ENCODE measurements around the gene TMEM233. TPM values are rescaled to one million over a fixed set of nuclear protein-coding genes. Genes with fewer than 3 reads are reported as not detected.

Gene TMEM233
- total RNA-seq, 4 donors from 2014 or later, result 0.31 to 0.57 TPM; not detected in 2

DNA sequence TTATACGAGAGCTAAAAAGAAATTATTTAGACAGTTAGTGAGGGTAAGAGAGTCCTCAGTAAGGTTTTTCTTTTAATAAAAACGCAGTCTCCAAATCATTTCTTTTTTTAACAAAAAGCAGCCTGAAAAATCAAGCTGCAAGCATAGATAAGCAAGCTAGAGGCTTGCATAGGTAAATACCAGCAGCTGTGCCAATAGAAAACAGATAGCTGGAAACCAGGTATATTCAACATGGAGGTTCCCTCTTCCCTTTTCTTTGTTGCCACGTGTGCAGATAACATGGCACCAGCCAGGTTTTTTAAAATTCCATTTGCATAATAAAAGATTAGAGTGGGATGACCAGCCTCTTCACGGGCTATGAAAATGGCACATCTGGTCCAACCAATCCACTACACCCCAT is 68.3 kb downstream of the TMEM233 start:
- H3K27me3 ChIP-seq, result no peaks in the 10 kb centered on the region
- TF ChIP-seq POLR2A (IDR thresholded peaks at IDR 0.05) (no peak), EP300 (IDR thresholded peaks at IDR 0.05) (no peak), POLR2AphosphoS5 (IDR thresholded peaks at IDR 0.05) (no peak)
- TF ChIP-seq, protein P1, sequence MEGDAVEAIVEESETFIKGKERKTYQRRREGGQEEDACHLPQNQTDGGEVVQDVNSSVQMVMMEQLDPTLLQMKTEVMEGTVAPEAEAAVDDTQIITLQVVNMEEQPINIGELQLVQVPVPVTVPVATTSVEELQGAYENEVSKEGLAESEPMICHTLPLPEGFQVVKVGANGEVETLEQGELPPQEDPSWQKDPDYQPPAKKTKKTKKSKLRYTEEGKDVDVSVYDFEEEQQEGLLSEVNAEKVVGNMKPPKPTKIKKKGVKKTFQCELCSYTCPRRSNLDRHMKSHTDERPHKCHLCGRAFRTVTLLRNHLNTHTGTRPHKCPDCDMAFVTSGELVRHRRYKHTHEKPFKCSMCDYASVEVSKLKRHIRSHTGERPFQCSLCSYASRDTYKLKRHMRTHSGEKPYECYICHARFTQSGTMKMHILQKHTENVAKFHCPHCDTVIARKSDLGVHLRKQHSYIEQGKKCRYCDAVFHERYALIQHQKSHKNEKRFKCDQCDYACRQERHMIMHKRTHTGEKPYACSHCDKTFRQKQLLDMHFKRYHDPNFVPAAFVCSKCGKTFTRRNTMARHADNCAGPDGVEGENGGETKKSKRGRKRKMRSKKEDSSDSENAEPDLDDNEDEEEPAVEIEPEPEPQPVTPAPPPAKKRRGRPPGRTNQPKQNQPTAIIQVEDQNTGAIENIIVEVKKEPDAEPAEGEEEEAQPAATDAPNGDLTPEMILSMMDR (IDR thresholded peaks at IDR 0.05), result no peak
- WGBS, 2 donors (ENCODE audit: low coverage in 1 of 2), result 49 to 59% methylated on average over 3 to 4 of the region's 4 CpGs
- H3K4me3 ChIP-seq, result no peak overlapping the region
- no peaks in the 10 kb centered on the region for H3K36me3 ChIP-seq
- no peak for ATAC-seq
- H3K4me1 ChIP-seq, result peaks cover 0 to 7% (median 1%) of the 10 kb centered on the region in 3 donors
- H3K9me3 ChIP-seq, result no peaks in the 10 kb centered on the region
- no peak overlapping the region for H3K27ac ChIP-seq

DNA sequence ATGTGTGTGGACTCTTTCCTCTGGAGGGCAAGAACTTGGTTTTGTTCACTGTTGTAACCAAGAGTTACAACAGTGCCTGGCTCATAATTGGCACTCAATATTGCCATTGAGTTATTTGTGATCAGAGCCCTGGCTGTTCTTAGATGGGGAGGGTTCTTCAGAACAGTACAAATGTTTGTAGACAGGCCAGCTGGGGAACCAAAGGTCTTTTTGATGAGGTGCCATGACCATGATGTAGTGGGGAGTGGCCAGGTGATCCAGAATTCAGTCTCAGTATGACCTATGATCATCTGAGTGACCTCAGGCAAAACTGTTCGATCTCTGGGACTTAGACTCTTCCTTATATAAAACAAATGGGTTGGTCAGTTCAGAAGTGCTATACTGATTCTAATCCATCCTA is 71.1 kb downstream of the TMEM233 start:
- no peak for ATAC-seq
- Histone ChIP-seq H3K4me3 (no peak overlapping the region), H3K27ac (no peak overlapping the region), H3K36me3 (peaks cover 0 to 2% of the 10 kb centered on the region in 2 donors), H3K9me3 (no peaks in the 10 kb centered on the region), H3K27me3 (no peaks in the 10 kb centered on the region), H3K4me1 (peaks cover 3 to 27% (median 10%) of the 10 kb centered on the region in 3 donors)
- TF ChIP-seq EP300 (IDR thresholded peaks at IDR 0.05), result no peak
- TF ChIP-seq POLR2AphosphoS5 (IDR thresholded peaks at IDR 0.05), result no peak
- TF ChIP-seq POLR2A (IDR thresholded peaks at IDR 0.05), result no peak
- TF ChIP-seq, protein P1 (IDR thresholded peaks at IDR 0.05), result no peak
- 56 to 92% methylated on average over 1 of the region's 1 CpG for WGBS, 2 donors (ENCODE audit: low coverage in 1 of 2)

DNA sequence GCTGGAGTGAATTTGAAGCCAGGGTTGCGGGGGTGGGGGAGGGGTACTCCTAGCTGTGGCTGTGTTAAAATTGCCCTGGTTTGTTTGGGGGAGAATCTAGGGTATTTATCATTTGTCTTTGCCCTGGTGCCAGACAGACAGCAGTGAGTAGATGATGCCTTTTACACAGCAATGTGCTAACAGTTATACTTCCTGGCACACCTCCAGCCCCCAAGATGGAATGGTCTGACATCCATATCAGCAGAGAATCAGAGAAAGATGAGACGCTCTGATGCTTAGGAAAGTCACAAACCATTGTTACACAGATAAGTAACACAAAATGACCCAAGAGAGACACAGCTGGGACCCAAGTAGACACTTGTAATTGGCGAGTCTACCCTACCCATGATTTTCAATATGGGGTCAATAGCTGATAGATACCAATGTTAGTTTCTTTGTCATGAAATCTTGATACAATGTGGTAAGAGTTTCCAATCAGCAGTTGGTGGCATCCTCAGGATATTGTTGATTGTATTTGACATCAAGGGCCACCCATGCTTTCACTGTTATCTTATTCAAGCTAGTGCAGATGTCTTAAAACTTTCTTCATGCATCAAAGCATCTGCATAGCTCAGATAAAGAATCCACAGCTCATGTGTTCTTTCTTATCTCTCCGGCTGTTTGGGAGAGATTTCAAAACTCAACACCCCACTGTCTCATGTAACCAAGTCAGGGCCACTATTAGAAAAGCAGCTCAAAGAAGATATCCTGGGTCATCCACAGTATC is 71.8 kb downstream of the TMEM233 start:
- peaks cover 0 to 9% of the 10 kb centered on the region in 2 donors for H3K36me3 ChIP-seq
- no peaks in the 10 kb centered on the region for H3K27me3 ChIP-seq
- TF ChIP-seq POLR2AphosphoS5 (IDR thresholded peaks at IDR 0.05) (no peak), EP300 (IDR thresholded peaks at IDR 0.05) (no peak), POLR2A (IDR thresholded peaks at IDR 0.05) (no peak)
- no peak overlapping the region for H3K4me3 ChIP-seq
- no peaks in the 10 kb centered on the region for H3K9me3 ChIP-seq
- peaks cover 3 to 34% (median 10%) of the 10 kb centered on the region in 3 donors for H3K4me1 ChIP-seq
- 63 to 92% methylated on average over 3 to 4 of the region's 4 CpGs for WGBS, 2 donors (ENCODE audit: low coverage in 1 of 2)
- no peak for ATAC-seq
- H3K27ac ChIP-seq, result no peak overlapping the region

DNA sequence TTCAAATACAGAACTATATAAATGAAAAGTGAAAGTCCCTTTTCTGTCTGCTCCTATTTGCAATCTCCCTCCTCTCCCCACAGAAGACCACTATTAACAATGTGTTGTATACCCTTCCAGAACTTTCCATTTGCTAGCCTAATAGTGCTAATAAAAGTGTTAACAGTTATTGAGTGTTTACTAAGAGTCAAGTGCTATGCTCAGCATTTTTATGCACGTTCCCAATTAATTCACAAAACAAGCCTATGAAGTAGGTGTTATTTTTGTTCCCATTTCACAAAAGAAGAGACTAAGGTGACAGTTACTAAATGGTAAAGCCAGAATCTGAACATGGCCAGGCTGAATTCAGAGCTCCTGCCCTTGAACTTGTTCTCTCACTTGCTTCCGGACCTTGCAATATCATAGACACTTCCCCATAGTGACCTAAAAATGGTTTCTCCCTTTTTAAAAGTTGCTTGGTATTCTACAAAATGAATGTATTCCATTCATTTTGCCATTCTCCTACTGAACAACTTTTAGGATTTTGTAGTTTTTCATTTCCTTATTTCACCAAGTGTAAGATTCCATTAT is 72.7 kb downstream of the TMEM233 start:
- H3K27me3 ChIP-seq, result no peaks in the 10 kb centered on the region
- H3K9me3 ChIP-seq, result no peaks in the 10 kb centered on the region
- no peak overlapping the region for H3K4me3 ChIP-seq
- peaks cover 0 to 18% of the 10 kb centered on the region in 2 donors for H3K36me3 ChIP-seq
- peaks cover 3 to 44% (median 10%) of the 10 kb centered on the region in 3 donors for H3K4me1 ChIP-seq
- 75 to 96% methylated on average over 2 of the region's 2 CpGs for WGBS, 2 donors (ENCODE audit: low coverage in 1 of 2)
- no peak for ATAC-seq
- TF ChIP-seq POLR2AphosphoS5 (IDR thresholded peaks at IDR 0.05), result no peak
- TF ChIP-seq, protein P1 (IDR thresholded peaks at IDR 0.05), result no peak
- TF ChIP-seq EP300 (IDR thresholded peaks at IDR 0.05), result no peak
- TF ChIP-seq POLR2A (IDR thresholded peaks at IDR 0.05), result no peak
- no peak overlapping the region for H3K27ac ChIP-seq

DNA sequence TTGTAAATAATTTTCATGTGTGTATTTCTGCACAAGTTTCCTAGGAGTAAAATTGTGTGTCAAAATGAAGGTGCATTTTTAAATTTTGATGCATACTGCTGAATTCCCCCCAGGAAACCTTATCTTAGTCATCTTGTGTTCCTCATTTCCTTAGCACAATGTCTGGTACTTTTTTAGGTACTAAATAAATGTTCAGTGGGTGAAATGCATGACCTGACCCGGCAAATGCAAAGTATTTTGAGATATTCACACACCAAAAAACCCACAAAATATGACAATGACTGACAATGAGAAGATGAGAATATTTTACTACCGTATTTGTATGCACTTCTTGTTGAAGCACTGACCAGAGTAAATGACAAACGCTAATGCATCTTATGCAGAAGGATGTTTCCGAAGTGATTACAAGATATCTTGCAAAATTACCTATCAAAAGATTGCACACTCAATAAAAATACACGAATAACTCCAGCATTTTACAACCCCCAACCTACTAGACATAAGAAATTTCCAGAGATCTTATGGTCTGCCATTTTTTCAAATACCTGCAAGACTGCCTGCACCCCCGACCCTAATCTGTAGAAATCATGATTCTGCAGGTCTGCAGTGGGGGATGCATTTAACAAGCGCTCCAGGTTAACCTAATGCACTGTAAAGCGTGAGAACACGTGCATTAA is 73.5 kb downstream of the TMEM233 start:
- H3K9me3 ChIP-seq, result no peaks in the 10 kb centered on the region
- H3K36me3 ChIP-seq, result peaks cover 0 to 25% of the 10 kb centered on the region in 2 donors
- ATAC-seq, result no peak
- H3K27ac ChIP-seq, result peak overlapping the region in 3 of 4 donors; percentile 93 to 96 (median 95)
- WGBS, 2 donors (ENCODE audit: low coverage in 1 of 2), result 7 to 19% methylated on average over 7 to 9 of the region's 9 CpGs
- no peak for TF ChIP-seq POLR2A (IDR thresholded peaks at IDR 0.05)
- no peak for TF ChIP-seq EP300 (IDR thresholded peaks at IDR 0.05)
- TF ChIP-seq POLR2AphosphoS5 (IDR thresholded peaks at IDR 0.05), result no peak
- TF ChIP-seq, protein P1 (IDR thresholded peaks at IDR 0.05), result no peak
- H3K4me1 ChIP-seq, result peaks cover 3 to 51% (median 10%) of the 10 kb centered on the region in 3 donors
- H3K4me3 ChIP-seq, result peak overlapping the region; percentile 92 to 96
- no peaks in the 10 kb centered on the region for H3K27me3 ChIP-seq
